Pancreas (tissue), 10 donors: ENCODE measurements around the gene CC2D1B. TPM values are rescaled to one million over a fixed set of nuclear protein-coding genes. Genes with fewer than 3 reads are reported as not detected.

Experiments used
- ATAC-seq, 4 donors: fragments of 200-7000 bp; cut with Tn5 transposase; one replicate each; pipeline versions ENCODE4 v1.8.0 to v1.9.1; 2020; ENCODE audit warnings: mild to moderate bottlenecking in 4 of 4, moderate library complexity in 4 of 4
- DNase-seq, 6 donors: peaks; one replicate each; pipeline ENCODE4 v3.0.0-alpha.2; 2020
- FAIRE-seq: peaks from 2 replicates; lab custom pipeline; 2012; peaks lifted over from hg19 to GRCh38; lab: Jason Lieb, UNC
- H3K27ac ChIP-seq, 4 donors: fragments of 200-600 bp; sonication (generic); 1 replicate in 3 of 4; 2 replicates in 1 of 4; pipeline versions ENCODE4 v1.5.0 to v1.8.0; 2020
- H3K27me3 ChIP-seq, 4 donors: fragments of 200-600 bp; one replicate each; pipeline ENCODE4 v1.8.0; 2021
- H3K36me3 ChIP-seq, 3 donors: fragments of 200-600 bp; sonication (generic) in 1 of 3; one replicate each; pipeline versions ENCODE4 v1.5.0 to v1.8.0; 2020 to 2021
- H3K4me1 ChIP-seq, 3 donors: fragments of 200-600 bp; one replicate each; pipeline ENCODE4 v1.8.0; 2021
- H3K4me3 ChIP-seq, 4 donors: fragments of 200-600 bp; sonication (generic) in 2 of 4; one replicate each; pipeline versions ENCODE4 v1.5.0 to v1.8.0; 2020 to 2021
- H3K9me3 ChIP-seq, 4 donors: fragments of 200-600 bp; one replicate each; pipeline ENCODE4 v1.8.0; 2021
- WGBS, 2 donors: extraction: QIAGEN DNeasy Blood & Tissue Kit; methylation state at CpG; one replicate each; pipeline ENCODE4 v1.1.7; 2013; 5-methylcytosine and 5-hydroxymethylcytosine counted together
- intact Hi-C, 3 donors: fragments of 100-400 bp; cut with DNase I; formaldehyde crosslinking; loops; one replicate each; pipeline versions ENCODE4 v1.11.1 to v1.14.2; 2022
- polyA plus RNA-seq, 2 donors: library from polyadenylated mRNA; stranded (reverse); fragments of 200-250 nt; gene quantifications; one replicate each; pipeline ENCODE4 v1.2.3, GENCODE V29; 2013
- total RNA-seq, 6 donors: library from RNA; stranded (reverse); fragmentation: NEBNext Ultra II Directional in 4 of 6; extraction: Animal tissue kit (Norgen Biotek cat#: 25700) in 4 of 6; gene quantifications; one replicate each; pipeline versions ENCODE4 v1.2.1 to v1.2.4, GENCODE V29; 2021 to 2023
- TF ChIP-seq, protein P1 (sequence below), 4 donors: fragments of 200-600 bp; sonication (generic) in 3 of 4; IDR thresholded peaks; one replicate each; pipeline versions ENCODE4 v1.5.0 to v1.8.0; 2021; ENCODE audit warnings: antibody characterized with exemption in 4 of 4
- donor health status: healthy with polysubstance abuse.
- donor health status: DM: no; HTN: no; CAD: no; lungs with moderate emphysema.
- donor health status: DM: no; HTN: no; CAD: no.
- donor health status: control.
- donor health status: control.
- donor health status: Bipolar disorder and iron deficiency.
- donor health status: DM: yes; HTN: yes; CAD: no.
- donor health status: DM: no; HTN: no; CAD: no.
- donor health status: DM: no; HTN: no; CAD: no.
- donor health status: DM: yes; HTN: yes; CAD: no.

The CC2D1B gene, protein sequence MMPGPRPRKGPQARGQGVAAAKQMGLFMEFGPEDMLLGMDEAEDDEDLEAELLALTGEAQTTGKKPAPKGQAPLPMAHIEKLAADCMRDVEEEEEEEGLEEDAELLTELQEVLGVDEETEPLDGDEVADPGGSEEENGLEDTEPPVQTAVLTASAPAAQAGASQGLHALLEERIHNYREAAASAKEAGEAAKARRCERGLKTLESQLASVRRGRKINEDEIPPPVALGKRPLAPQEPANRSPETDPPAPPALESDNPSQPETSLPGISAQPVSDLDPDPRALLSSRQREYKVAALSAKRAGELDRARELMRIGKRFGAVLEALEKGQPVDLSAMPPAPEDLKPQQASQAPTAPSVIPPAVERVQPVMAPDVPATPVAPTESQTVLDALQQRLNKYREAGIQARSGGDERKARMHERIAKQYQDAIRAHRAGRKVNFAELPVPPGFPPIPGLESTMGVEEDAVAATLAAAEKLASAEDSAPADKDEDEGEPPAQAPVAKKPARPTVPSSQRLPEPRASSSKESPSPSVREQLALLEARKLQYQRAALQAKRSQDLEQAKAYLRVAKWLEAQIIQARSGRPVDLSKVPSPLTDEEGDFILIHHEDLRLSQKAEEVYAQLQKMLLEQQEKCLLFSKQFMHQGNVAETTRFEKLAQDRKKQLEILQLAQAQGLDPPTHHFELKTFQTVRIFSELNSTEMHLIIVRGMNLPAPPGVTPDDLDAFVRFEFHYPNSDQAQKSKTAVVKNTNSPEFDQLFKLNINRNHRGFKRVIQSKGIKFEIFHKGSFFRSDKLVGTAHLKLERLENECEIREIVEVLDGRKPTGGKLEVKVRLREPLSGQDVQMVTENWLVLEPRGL
- 10 to 100 TPM; 13.3 to 22.3 (median 14.1) TPM for total RNA-seq
- 10 to 100 TPM; 18.4 to 21.3 TPM for polyA plus RNA-seq

DNA sequence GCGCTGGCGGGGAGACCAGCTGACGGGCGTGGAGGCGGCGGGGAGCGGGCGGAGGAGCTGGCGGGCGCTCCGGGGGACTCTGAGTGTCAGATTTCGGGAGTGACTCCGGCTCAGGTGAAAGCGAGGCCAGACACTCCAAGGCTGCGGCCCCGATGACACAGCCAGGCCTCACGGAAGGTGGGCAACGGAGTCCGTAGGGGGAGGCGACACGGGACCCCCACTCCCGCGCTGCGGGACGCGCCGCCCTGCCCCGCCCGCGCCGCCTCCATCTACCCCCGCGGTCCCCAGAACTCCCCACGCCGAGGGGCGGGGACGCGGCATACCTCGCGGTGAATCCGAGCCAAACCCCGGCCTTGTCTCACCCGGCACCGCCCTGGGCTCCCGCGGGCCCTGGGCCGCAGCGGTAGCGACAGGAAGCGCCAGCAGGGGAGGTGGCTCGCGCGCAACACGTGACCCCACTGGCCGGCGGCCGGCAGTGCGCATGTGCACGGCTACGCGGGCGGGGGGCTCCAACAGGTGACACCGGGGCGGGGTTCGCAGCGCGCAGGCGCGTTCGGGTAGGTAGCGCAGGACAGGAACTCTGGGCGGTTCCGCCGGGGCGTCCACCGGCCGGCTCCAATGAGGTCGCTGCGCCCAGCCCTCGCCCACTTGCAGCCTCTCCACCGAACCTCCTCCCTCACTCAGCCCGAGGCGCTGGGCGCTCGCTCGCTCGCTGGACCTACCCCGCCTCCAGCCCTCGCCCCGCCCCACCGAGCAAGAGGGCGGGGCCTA, at the start of gene CC2D1B:
CC2D1B (minus strand) TSS at position 460 of the 771 bp plus-strand sequence. CDS start 1,585 bp downstream, outside the sequence.
- TF ChIP-seq, protein P1, sequence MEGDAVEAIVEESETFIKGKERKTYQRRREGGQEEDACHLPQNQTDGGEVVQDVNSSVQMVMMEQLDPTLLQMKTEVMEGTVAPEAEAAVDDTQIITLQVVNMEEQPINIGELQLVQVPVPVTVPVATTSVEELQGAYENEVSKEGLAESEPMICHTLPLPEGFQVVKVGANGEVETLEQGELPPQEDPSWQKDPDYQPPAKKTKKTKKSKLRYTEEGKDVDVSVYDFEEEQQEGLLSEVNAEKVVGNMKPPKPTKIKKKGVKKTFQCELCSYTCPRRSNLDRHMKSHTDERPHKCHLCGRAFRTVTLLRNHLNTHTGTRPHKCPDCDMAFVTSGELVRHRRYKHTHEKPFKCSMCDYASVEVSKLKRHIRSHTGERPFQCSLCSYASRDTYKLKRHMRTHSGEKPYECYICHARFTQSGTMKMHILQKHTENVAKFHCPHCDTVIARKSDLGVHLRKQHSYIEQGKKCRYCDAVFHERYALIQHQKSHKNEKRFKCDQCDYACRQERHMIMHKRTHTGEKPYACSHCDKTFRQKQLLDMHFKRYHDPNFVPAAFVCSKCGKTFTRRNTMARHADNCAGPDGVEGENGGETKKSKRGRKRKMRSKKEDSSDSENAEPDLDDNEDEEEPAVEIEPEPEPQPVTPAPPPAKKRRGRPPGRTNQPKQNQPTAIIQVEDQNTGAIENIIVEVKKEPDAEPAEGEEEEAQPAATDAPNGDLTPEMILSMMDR (IDR thresholded peaks at IDR 0.05): peak in 1 of 4 donors; percentile 12
- WGBS, 2 donors: 0 to 1% methylated on average over 78 to 92 of the region's 92 CpGs
- Histone ChIP-seq H3K4me1 (peaks cover 0 to 10% (median 0%) of the 10 kb centered on the region in 3 donors), H3K27ac (peak within 1 kb of the TSS; percentile 85 to 92 (median 88)), H3K9me3 (no peaks in the 10 kb centered on the region), H3K27me3 (no peaks in the 10 kb centered on the region), H3K4me3 (peak within 1 kb of the TSS; percentile 70 to 99 (median 89)), H3K36me3 (peaks cover 0 to 14% (median 4%) of the 10 kb centered on the region in 3 donors)
- intact Hi-C loops: no loop called here
- DNase-seq (peak; percentile 100), FAIRE-seq (peak; percentile 80), ATAC-seq (peak; percentile 91 to 95 (median 92))

DNA sequence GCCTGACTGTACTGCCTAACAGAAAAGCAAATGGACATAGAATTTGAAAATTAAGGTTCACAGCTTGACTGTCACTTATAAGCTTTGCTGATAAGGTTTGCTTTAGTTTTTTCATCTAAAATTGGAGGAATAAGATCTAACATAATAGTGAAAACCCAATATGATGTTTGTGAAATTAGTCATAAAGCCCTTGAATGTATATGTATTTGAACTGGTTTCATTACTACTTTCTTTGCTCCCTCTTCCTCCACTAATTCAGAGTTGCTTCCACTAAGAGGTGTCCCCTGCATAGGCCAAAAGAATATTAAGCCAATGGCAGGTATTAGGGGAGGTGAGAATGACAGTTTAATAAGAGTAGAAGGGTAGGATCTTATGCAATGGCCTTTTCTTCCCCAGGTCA, 48.9 kb upstream of the CC2D1B start:
- Histone ChIP-seq H3K9me3 (no peaks in the 10 kb centered on the region), H3K4me1 (no peaks in the 10 kb centered on the region), H3K4me3 (no peak overlapping the region), H3K27ac (no peak overlapping the region), H3K27me3 (no peaks in the 10 kb centered on the region), H3K36me3 (peaks cover 4 to 83% (median 24%) of the 10 kb centered on the region in 3 donors)
- intact Hi-C loops: no loop called here
- FAIRE-seq (no peak), ATAC-seq (no peak), DNase-seq (no peak)
- TF ChIP-seq, protein P1 (IDR thresholded peaks at IDR 0.05): no peak

DNA sequence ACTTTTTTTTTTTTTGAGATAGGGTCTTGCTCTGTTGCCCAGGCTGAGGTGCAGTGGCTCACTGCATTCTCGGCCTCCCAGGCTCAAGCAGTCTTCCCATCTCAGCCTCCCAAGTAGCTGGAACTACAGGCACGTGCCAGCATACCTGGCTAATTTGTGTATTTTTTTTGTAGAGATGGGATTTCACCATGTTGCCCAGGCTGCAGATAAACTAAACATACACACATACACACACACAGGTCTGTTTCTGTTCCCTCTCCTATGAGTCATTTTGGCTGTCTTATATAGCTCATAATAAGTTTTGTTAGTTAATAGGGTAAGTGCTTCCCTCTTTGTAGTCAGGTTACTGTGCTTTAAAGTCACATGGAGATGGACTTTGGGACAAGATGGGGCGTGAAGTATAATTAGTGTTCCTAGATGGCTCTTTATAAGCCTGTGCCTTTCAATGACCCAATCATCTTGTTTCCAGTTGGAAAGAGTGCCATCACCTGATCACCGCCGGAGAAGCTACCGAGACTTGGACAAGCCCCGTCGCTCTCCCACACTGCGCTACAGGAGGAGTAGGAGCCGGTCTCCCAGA, 47.5 kb upstream of the CC2D1B start:
- Histone ChIP-seq H3K9me3 (no peaks in the 10 kb centered on the region), H3K27ac (no peak overlapping the region), H3K4me1 (no peaks in the 10 kb centered on the region), H3K36me3 (peaks cover 4 to 87% (median 33%) of the 10 kb centered on the region in 3 donors), H3K27me3 (no peaks in the 10 kb centered on the region), H3K4me3 (no peak overlapping the region)
- DNase-seq: no peak
- intact Hi-C loops: no loop called here
- WGBS, 2 donors: 95 to 96% methylated on average over 10 of the region's 10 CpGs
- TF ChIP-seq, protein P1 (IDR thresholded peaks at IDR 0.05): no peak
- peak; percentile 51 for FAIRE-seq
- no peak for ATAC-seq

DNA sequence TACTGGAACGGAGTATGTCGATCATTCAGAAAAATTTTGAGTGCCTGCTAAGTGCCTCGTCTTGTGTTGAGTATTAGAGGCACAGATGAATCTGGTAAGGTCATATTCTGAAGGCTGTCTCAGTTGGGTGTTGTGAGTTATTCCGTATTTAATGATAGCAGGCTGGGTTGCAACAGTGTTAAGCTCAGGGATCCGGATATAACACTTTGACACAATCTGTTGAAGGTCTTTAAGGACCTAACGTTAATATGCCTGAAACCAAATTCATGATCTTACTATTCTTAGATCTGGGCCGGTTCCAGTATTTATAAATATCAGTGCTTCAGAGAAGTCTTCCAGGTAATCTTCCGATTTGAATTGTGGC, 39.0 kb upstream of the CC2D1B start:
- FAIRE-seq: no peak

More for the DNA sequence above, 39.0 kb upstream of the CC2D1B start:
- Histone ChIP-seq H3K27me3 (no peaks in the 10 kb centered on the region), H3K4me3 (peak overlapping the region; percentile 62 to 83 (median 78)), H3K36me3 (peaks cover 0 to 14% (median 9%) of the 10 kb centered on the region in 3 donors), H3K27ac (peak overlapping the region; percentile 79 to 91 (median 85)), H3K9me3 (no peaks in the 10 kb centered on the region), H3K4me1 (peaks cover 12 to 20% (median 14%) of the 10 kb centered on the region in 3 donors)
- intact Hi-C loops: no loop called here
- TF ChIP-seq, protein P1 (IDR thresholded peaks at IDR 0.05): no peak
- no peak for DNase-seq
- WGBS, 2 donors: 1 to 3% methylated on average over 8 of the region's 8 CpGs
- ATAC-seq: peak in 2 of 4 donors; percentile 1 to 2
